GM18909 (cell line): Measurements from ENCODE around the gene MOV10.
"Not testable (repeated sequence)": the region's sequence is repeated elsewhere in the genome, so short reads cannot be mapped to it uniquely, and the experiment has no call there.

Source experiments
- ATAC-seq: cut with Tn5 transposase; IDR thresholded peaks from one replicate; pipeline ENCODE4 v1.9.1; 2021; ENCODE audit warnings: mild to moderate bottlenecking; ENCODE audit not compliant: unreplicated experiment, poor library complexity

Gene MOV10

GRCh38 chr1:112711041-112711440 is 36.6 kb downstream of the MOV10 start:
- ATAC-seq: no peak

DNA sequence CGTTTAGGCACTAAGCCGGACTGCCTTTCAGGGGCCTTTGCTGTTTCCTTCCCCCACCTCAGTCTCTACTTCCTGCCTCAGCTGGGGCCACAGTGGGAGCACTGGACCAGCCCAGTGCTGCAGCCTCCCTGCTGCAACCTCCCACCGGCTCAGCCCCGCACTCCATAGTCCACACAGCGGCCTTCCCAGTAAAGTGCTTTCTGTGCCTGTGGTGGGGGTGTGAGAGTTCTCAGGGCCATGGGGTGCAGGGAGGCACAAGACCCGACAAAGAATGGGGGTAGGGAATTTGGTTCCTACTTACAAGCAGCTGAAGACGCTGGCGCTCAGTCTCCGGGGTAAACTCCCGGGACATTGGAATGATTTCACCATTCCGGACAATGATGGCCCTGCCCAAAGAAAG is 37.2 kb downstream of the MOV10 start:
- ATAC-seq: no peak

DNA sequence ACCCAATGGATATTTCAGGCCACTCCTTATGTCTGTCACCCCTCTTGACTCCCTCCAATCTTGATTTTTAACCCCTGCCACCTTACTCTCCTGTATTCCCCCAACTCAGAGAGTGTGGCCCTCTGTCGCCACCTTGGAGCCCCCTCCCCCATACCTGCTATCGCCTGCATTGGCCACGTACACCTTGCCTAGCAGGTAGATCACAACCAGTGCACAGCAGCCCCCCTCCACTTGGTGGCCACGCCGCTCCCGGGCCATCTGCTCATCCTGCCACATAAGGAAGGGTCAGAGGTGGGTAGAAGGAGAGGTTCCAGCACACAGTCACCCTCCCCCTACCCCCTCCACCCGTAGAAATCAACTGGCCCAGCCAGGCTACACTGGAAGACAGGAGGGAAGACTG is 37.7 kb downstream of the MOV10 start:
- ATAC-seq: no peak

DNA sequence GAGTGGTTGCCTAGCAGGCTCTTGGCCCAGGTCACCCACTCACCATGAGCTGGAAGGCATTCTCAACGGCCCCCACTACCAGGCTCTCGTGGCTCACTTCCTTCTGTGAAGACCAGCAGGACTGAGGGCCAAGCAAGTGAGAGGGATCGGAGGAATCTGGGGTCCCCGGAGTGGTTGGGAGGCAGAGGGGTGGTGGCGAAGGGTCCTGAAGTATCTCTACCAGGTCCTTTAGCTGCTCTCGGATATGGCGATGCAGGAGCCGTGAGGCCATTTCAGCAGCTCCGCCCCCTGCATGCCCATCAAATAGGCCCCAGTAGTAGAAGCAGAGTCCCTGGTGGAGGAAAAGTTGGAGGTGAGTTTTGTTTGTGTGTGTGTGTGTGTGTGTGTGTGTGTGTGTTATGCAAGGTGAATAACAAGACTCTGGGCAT is 38.3 kb downstream of the MOV10 start:
- ATAC-seq: no peak

DNA sequence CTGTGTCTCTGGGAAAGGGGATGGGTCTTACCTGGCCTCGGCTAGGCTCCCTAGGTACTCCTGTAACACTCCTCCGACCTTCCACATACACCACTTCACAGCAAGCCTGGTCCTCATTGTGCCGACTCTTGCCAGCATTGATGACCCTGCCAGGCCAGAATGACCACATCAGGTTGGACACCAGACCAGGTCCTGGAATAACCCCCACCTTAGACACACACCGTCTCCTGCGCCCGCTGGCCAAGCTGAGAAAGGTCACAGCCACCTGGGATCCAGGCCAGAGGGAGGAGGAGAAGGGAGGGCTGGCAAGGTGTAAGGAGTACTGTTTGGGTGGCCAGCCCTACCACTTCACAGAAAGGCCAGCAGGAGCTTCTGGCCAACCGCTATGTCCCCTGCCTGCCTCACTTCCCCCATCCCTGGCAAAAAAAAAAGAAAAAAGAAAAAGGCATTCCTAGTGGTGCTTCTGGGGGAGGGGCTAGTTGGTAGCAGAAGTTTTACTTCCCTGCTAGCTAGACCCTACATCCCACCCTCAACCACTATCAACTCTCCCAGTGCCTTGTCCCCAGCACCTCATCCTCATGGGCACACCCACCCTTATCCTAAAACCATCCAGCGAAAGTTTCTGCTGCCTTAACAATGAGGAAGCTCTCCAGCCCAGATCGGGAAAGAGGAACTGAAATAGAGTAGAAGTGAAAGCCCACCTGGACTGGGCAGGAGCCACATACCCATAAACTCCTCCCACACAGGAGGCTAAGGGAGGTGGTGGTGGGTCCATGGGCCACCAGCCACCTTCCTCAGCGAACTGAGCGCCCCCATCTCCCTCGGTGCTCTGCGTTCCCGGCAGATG is 39.2 kb downstream of the MOV10 start:
- ATAC-seq: peak; percentile 33

DNA sequence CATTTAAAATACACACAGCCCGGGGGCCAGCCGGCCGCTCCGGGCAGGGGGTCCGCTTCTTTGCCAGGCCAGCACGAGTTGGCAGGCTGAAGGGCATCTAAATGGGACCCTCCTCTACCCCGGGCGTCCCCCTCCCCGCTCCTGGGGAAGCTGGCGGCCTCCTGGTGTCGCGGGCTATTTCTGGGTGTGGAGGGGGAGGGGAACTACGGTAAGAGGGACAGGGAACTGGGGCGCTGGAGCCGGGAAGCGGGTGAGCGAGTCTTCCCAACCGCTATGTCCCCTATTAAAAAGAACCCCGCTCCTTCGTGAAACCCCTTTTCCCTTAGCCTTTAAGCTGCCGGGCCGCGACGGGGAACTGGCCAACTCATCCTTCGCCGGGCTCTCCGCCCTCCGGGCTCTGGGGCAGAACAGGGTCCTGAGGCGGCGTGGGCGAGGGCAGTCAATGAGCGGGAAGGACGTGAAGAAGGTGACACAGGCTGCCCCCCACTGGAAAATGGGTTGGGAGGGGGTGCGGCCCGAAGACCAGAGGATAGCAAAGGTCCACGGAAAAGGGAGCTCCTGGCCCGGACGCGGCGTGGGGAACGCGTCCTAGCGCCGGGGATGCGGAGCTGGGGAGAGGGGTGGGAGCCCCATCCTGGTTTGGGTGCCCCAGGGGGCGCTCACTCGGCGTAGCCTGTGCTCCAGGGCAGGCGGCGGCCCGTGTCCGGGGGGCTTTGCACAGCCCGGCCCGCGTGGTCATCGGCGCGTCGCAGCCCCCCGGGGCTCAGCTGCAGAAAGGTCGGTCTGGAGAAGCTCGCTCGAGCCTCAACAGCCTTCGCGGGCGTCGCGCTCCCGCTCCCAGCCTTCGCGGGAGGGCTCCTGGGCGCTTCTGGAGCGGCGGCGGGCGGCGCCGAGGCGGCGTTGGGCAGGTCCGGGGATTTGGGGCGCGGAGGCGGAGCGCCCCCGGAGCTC is 40.1 kb downstream of the MOV10 start:
- ATAC-seq: no peak

DNA sequence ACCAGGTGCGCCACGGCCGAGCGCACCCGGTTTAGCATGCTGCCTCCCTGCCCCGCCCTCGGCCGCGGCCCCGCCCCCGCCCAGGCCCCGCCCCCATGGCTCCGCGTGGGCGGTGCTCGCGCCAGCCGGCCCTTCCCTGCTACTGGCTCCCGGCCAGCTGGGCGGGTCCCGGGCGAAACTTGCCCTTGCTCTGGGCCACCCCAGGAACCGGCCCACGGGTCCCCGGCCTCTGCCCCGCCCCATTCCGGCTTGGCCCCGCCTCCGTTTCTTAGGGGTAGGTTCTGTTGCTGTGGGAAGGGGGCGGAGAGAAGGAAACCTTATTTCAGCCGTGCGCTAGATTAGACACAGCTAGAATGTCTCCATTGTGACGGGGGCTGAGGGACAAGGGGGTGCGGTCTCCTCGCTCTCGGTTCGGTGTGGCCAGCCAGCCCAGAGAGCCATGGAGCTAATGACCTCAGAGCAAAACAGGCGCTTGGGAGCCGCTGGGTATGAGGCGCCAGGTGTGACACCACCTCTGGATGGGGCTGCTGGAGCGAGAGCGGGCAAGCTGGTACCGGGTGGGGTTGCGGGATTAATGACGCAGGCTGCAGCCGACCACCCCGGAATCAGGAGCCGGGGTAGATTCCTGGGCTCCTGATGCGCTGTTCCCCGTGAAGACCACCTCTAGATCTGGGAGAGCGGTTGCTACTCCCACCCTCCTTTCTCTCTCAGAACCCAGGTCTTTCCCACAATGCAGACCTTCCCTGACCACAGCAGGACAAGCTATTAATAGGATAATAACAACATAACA is 41.0 kb downstream of the MOV10 start, which contains the start of gene PPM1J:
PPM1J (minus strand) TSS at position 69 of the 790 bp plus-strand sequence; CDS start at position 38, 31 bp downstream.
- peak; percentile 77 for ATAC-seq

DNA sequence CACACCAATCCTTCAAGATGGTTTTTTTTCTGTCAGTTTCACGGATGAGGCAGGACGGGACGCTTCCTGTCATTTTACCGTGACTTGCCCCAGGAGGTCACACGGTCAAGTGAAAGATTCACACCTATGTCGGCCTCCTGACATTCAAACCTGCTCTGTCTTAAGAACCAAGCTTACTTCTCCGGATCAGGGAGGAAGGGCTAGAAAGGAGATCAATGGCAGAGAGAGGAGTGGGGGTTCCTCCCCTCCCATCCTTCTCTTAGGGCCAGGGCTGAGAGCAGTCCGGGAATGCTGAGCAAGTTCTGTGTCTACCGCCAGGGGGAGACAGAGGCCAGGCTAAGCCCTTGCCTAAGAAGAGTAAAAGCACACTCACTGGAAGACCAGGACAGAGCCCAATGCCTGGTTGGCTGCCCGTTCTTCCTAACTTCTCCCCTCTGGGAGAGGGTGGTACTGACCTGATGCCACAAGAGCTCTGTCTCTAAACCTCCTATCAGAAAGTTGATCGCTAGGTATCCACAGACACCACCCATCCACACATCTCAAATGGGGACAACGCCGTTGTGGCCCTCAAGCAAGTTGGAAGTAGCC is 41.8 kb downstream of the MOV10 start:
- peak; percentile 35 for ATAC-seq

- ATAC-seq: no peak
These were observed 42.9 kb downstream of the MOV10 start for GRCh38 chr1:112717263-112717873.

- ATAC-seq: peak; percentile 28
These were observed 44.4 kb downstream of the MOV10 start for GRCh38 chr1:112718691-112719418.

- no peak for ATAC-seq
These were observed 45.2 kb downstream of the MOV10 start for GRCh38 chr1:112719706-112720105.

DNA sequence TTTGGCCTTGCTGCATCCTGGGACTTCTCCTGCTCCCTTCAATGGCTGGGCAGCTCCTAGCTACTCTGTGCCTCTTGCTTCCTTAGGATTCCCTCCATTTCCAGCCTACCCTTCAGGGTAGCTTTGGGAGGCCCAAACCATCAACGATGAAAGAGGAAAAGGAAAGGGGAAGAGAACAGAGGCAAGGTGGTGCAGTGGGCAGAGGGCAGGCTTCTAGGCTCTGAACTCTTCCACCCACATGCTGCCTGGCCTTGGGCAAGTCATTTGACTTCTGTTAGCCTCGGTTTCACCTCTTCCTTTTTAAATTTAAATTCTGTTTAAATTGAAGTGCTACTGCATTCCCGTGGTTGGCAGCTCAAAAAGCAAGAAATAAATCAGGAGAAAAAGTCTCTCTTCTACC is 46.3 kb downstream of the MOV10 start:
- ATAC-seq: no peak

- ATAC-seq: not testable (repeated sequence)
These were observed 46.8 kb downstream of the MOV10 start for GRCh38 chr1:112721294-112721693.

DNA sequence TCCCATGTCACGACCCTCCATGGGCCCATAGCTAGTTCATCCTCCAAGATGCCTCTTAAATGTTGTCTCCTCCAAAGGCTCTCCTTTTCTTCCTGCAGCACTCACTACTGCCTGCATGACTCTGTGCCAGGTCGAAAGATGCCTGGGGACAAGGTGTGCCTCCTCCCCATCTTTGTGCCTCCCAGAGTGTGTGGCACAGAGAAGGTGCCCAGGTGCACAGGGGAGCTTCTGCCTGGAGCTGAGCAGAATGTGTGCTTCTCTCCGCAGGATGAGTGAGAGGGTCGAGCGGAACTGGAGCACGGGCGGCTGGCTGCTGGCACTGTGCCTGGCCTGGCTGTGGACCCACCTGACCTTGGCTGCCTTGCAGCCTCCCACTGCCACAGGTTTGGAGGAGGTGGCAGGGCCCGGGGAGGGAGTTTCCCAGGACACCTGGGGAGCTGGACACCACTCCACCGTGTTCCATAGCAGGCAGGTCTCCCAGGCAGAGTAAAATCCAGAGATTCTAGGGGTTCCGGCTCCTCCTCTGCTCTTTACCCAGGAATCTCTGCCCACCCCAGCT is 47.6 kb downstream of the MOV10 start:
- ATAC-seq: no peak

DNA sequence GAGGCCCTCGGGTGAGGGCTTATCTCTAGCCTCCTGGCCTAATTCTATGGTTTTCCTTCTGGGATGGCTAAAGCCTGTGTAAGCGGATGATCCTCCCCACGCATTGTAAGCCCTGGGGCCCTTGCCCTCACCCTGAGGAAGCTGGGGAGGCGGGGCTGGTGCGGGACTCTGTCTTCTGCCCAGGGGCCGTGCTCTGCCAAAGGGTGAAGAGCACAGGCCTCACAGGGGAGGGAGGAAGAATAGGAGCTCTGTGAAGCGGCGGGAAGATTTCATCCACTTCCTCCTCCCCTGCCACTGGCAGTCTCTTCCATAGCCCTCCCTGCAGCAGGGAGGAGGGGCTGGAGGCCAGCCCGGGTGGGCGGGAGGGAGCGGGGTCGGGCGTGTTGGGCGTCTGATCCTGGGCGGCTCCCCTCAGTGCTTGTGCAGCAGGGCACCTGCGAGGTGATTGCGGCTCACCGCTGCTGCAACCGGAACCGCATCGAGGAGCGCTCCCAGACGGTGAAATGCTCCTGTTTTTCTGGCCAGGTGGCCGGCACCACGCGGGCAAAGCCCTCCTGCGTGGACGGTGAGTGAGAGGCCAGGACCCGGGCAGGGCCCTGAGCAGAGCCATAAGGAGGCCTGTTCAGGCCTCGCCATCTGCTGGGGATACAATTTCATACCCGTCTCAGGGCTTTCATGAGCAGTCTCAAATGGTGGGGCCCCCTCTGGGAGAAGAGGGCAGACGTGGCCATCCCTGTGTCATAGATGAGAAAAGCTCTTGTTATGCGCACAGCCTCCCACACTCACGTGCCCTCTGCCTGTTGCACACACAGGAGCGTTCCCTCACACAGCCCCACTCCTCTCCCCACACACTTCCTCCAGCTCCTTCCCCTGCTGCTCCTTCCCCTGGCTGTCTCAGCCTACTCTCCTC is 48.4 kb downstream of the MOV10 start:
- ATAC-seq: no peak

GRCh38 chr1:112723511-112723839 is 49.0 kb downstream of the MOV10 start:
- no peak for ATAC-seq

GRCh38 chr1:112724240-112724639 is 49.8 kb downstream of the MOV10 start:
- not testable (repeated sequence) for ATAC-seq

DNA sequence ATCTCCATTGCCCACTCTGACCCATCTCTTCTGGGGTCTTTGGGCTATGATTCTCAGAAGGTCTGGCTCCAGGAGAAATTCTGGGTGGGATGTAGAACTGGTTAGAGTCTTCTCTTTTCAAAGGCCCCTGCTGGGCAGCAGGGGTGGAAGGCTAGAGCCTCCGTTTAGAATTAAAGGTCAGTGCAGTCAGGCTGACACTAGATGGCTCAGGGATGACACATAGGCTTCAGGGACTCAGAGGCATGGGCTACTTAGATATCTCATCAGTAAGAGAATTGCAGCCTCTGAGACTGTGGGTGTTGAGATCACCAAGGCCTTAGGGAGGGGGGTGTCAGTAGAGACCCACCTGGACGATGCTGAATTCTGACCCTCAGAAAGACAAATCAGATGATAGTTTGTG is 53.3 kb downstream of the MOV10 start:
- no peak for ATAC-seq
